Measurements from ENCODE around the gene P2RX4. TPM values are rescaled to one million over a fixed set of nuclear protein-coding genes. Genes with fewer than 3 reads are reported as not detected.
A peak's percentile ranks its signal among the peaks of the same experiment; 100 is the strongest.
"Not testable (repeated sequence)": the region's sequence is repeated elsewhere in the genome, so short reads cannot be mapped to it uniquely, and the experiment has no call there.

Gene P2RX4
- total RNA-seq, 2 experiments from 2014 or later = 10.8 to 17.7 TPM

- Histone ChIP-seq H2AFZ (ENCODE audit: low read length) (no peak overlapping the region), H4K20me1 (ENCODE audit: insufficient read depth, low read length) (no peaks in the 10 kb centered on the region), H3K9me2 (ENCODE audit: insufficient read depth, low read length) (no peaks in the 10 kb centered on the region), H3K36me3 (ENCODE audit: insufficient read depth, low read length) (no peaks in the 10 kb centered on the region), H3K4me2 (ENCODE audit: low read length) (no peak overlapping the region), H3K27ac (ENCODE audit: low read depth, low read length, poor library complexity, severe bottlenecking) (no peak overlapping the region), H3K9me3 (ENCODE audit: low read length) (no peaks in the 10 kb centered on the region), H3K4me1 (ENCODE audit: insufficient read depth, low read length, poor library complexity, severe bottlenecking) (peaks cover 19% of the 10 kb centered on the region), H3K4me3 (ENCODE audit: low read depth, low read length, poor library complexity, severe bottlenecking) (no peak overlapping the region), H3K79me2 (ENCODE audit: insufficient read depth, low read depth, low read length) (no peaks in the 10 kb centered on the region)
- TF ChIP-seq CTCF (conservative IDR thresholded peaks at IDR 0.05; ENCODE audit: low read length) (no peak), EZH2phosphoT487 (IDR thresholded peaks at IDR 0.05; ENCODE audit: borderline replicate concordance, low read depth, low read length) (no peak)
- ChIA-PET CTCF (ENCODE audit: unreplicated experiment) (interaction anchor here (1.2 kb wide), 1 partner anchor 33 kb away, joined by 4 read pairs; no protein-coding TSS in a partner anchor), POLR2A (interaction anchor here (0.5 kb wide), 1 partner anchor 210 kb away, joined by 4 read pairs; no protein-coding TSS in a partner anchor)
- DNase-seq (ENCODE audit: low spot score) = no peak
- intact Hi-C loops (cut with micrococcal nuclease; ENCODE audit: unreplicated experiment) = no loop called here
- BruUV-seq (replicated peaks) = no TSS peak
Observed at GRCh38 chr12:121224591-121224990, 14.7 kb downstream of the P2RX4 start.

- BruUV-seq (replicated peaks) = no TSS peak
- H3K36me3 ChIP-seq (ENCODE audit: insufficient read depth, low read length) = no peaks in the 10 kb centered on the region
- no peak overlapping the region for H3K27ac ChIP-seq (ENCODE audit: low read depth, low read length, poor library complexity, severe bottlenecking)
- no peaks in the 10 kb centered on the region for H3K9me2 ChIP-seq (ENCODE audit: insufficient read depth, low read length)
- POLR2A ChIA-PET = no interaction called here
- intact Hi-C loops (cut with micrococcal nuclease; ENCODE audit: unreplicated experiment) = no loop called here
- no peaks in the 10 kb centered on the region for H4K20me1 ChIP-seq (ENCODE audit: insufficient read depth, low read length)
- H3K79me2 ChIP-seq (ENCODE audit: insufficient read depth, low read depth, low read length) = no peaks in the 10 kb centered on the region
- DNase-seq (ENCODE audit: low spot score) = no peak
- TF ChIP-seq CTCF (conservative IDR thresholded peaks at IDR 0.05; ENCODE audit: low read length) (no peak), EZH2phosphoT487 (IDR thresholded peaks at IDR 0.05; ENCODE audit: borderline replicate concordance, low read depth, low read length) (no peak)
- no peak overlapping the region for H3K4me3 ChIP-seq (ENCODE audit: low read depth, low read length, poor library complexity, severe bottlenecking)
- CTCF ChIA-PET (ENCODE audit: unreplicated experiment) = no interaction called here
- H3K4me2 ChIP-seq (ENCODE audit: low read length) = no peak overlapping the region
- no peak overlapping the region for H2AFZ ChIP-seq (ENCODE audit: low read length)
- H3K4me1 ChIP-seq (ENCODE audit: insufficient read depth, low read length, poor library complexity, severe bottlenecking) = peaks cover 19% of the 10 kb centered on the region
- H3K9me3 ChIP-seq (ENCODE audit: low read length) = no peaks in the 10 kb centered on the region
Observed at GRCh38 chr12:121226399-121226798, 16.5 kb downstream of the P2RX4 start.

- intact Hi-C loops (cut with micrococcal nuclease; ENCODE audit: unreplicated experiment); H3K4me3 ChIP-seq (ENCODE audit: low read depth, low read length, poor library complexity, severe bottlenecking); H3K79me2 ChIP-seq (ENCODE audit: insufficient read depth, low read depth, low read length); H3K36me3 ChIP-seq (ENCODE audit: insufficient read depth, low read length); DNase-seq (ENCODE audit: low spot score); CTCF ChIA-PET (ENCODE audit: unreplicated experiment); BruUV-seq (replicated peaks); H3K27ac ChIP-seq (ENCODE audit: low read depth, low read length, poor library complexity, severe bottlenecking); H3K9me3 ChIP-seq (ENCODE audit: low read length); H4K20me1 ChIP-seq (ENCODE audit: insufficient read depth, low read length); H2AFZ ChIP-seq (ENCODE audit: low read length); H3K9me2 ChIP-seq (ENCODE audit: insufficient read depth, low read length): not testable (repeated sequence)
- Histone ChIP-seq H3K4me2 (ENCODE audit: low read length) (peak overlapping the region; percentile 55; the same call in 1 of the 2 replicates), H3K4me1 (ENCODE audit: insufficient read depth, low read length, poor library complexity, severe bottlenecking) (peaks cover 19% of the 10 kb centered on the region)
- POLR2A ChIA-PET = interaction anchor here (0.6 to 0.7 kb wide), 2 partner anchors 626 to 838 kb away, joined by 3 to 5 read pairs; no protein-coding TSS in a partner anchor
Observed at GRCh38 chr12:121226871-121227270, 16.9 kb downstream of the P2RX4 start.
